ENCODE results near the gene CCL26. TPM values are rescaled to one million over a fixed set of nuclear protein-coding genes. Genes with fewer than 3 reads are reported as not detected.

CCL26 gene
- total and polyA plus RNA-seq, 2 of the 13 experiments (the other 11 are each of a cell fraction or from before 2014, with no cell fraction given) = 0.16 TPM; not detected in 1

DNA sequence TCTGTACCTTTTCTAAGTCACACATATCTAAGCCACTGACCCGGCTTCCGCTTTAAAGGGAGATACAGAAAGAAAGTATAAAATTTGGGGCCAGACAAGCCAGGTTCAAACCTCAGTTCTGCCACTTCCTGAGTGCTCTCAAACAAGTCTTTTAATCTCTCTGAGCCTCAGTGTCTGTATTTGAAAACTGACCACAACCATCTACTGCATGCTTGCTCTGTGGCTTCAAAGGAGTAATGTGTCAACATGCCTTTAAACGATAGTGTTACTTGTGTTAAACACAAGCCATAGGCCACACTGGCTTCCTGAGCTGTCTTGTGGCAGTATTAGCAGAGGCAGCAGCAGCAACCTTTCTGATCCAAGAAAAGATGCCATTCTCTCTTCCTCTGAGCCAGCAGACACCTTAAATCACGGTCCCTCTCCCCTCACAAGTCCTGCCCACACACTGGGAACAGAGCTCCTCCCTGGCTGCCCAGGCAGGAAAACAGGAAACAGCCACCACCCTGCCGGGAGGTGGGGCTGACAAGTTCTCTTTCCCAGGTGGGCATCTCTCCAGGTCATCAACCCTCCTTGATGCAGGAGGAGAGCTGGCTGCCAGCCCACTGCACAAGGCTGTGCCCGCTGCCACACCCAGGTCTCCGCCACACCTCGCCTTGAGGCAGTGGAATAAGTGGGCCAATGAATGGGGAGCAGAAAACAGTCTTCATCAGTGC is 44.0 kb downstream of the CCL26 start (continued):
- TF ChIP-seq, protein P1, sequence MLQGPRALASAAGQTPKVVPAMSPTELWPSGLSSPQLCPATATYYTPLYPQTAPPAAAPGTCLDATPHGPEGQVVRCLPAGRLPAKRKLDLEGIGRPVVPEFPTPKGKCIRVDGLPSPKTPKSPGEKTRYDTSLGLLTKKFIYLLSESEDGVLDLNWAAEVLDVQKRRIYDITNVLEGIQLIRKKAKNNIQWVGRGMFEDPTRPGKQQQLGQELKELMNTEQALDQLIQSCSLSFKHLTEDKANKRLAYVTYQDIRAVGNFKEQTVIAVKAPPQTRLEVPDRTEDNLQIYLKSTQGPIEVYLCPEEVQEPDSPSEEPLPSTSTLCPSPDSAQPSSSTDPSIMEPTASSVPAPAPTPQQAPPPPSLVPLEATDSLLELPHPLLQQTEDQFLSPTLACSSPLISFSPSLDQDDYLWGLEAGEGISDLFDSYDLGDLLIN (CRISPR knock-in tag; IDR thresholded peaks at IDR 0.05; ENCODE audit: borderline replicate concordance) = no peak
- TF ChIP-seq MIER3 (CRISPR knock-in tag; IDR thresholded peaks at IDR 0.05; ENCODE audit: borderline replicate concordance) (0 out of 2 replicates have a peak, but pooled peaks have one; percentile 45), ZNF557 (CRISPR knock-in tag; IDR thresholded peaks at IDR 0.05) (no peak), ZNF253 (CRISPR knock-in tag; IDR thresholded peaks at IDR 0.05; ENCODE audit: borderline replicate concordance) (peak; percentile 18; the same call in 1 of the 2 replicates), ZNF562 (CRISPR knock-in tag; IDR thresholded peaks at IDR 0.05; ENCODE audit: borderline replicate concordance) (no peak), MXD4 (CRISPR knock-in tag; IDR thresholded peaks at IDR 0.05) (0 out of 2 replicates have a peak, but pooled peaks have one; percentile 27), MXI1 (IDR thresholded peaks at IDR 0.05; ENCODE audit: borderline replicate concordance, low read depth, low read length) (no peak), ZNF331 (CRISPR knock-in tag; IDR thresholded peaks at IDR 0.05) (peak; percentile 59), NCOA1 (CRISPR knock-in tag; IDR thresholded peaks at IDR 0.05) (no peak), ZNF746 (CRISPR knock-in tag; IDR thresholded peaks at IDR 0.05) (no peak), ZNF234 (CRISPR knock-in tag; conservative IDR thresholded peaks at IDR 0.05) (no peak), REXO4 (CRISPR knock-in tag; IDR thresholded peaks at IDR 0.05; ENCODE audit: borderline replicate concordance) (no peak), SATB2 (CRISPR knock-in tag; IDR thresholded peaks at IDR 0.05) (no peak), ZNF12 (CRISPR knock-in tag; IDR thresholded peaks at IDR 0.05) (no peak), ZNF670 (CRISPR knock-in tag; IDR thresholded peaks at IDR 0.05; ENCODE audit: borderline replicate concordance) (no peak), ZNF772 (CRISPR knock-in tag; IDR thresholded peaks at IDR 0.05) (peak; percentile 45; the same call in 1 of the 2 replicates), HOXA9 (CRISPR knock-in tag; IDR thresholded peaks at IDR 0.05; ENCODE audit: borderline replicate concordance) (no peak), ZNF781 (CRISPR knock-in tag; IDR thresholded peaks at IDR 0.05; ENCODE audit: borderline replicate concordance, not compliant biosample characterization) (no peak), ZNF121 (CRISPR knock-in tag; IDR thresholded peaks at IDR 0.05) (no peak), YEATS2 (CRISPR knock-in tag; IDR thresholded peaks at IDR 0.05; ENCODE audit: borderline replicate concordance) (0 out of 2 replicates have a peak, but pooled peaks have one; percentile 27), CC2D1A (CRISPR knock-in tag; IDR thresholded peaks at IDR 0.05) (no peak)
- TF ChIP-seq, protein P2, sequence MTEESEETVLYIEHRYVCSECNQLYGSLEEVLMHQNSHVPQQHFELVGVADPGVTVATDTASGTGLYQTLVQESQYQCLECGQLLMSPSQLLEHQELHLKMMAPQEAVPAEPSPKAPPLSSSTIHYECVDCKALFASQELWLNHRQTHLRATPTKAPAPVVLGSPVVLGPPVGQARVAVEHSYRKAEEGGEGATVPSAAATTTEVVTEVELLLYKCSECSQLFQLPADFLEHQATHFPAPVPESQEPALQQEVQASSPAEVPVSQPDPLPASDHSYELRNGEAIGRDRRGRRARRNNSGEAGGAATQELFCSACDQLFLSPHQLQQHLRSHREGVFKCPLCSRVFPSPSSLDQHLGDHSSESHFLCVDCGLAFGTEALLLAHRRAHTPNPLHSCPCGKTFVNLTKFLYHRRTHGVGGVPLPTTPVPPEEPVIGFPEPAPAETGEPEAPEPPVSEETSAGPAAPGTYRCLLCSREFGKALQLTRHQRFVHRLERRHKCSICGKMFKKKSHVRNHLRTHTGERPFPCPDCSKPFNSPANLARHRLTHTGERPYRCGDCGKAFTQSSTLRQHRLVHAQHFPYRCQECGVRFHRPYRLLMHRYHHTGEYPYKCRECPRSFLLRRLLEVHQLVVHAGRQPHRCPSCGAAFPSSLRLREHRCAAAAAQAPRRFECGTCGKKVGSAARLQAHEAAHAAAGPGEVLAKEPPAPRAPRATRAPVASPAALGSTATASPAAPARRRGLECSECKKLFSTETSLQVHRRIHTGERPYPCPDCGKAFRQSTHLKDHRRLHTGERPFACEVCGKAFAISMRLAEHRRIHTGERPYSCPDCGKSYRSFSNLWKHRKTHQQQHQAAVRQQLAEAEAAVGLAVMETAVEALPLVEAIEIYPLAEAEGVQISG (CRISPR knock-in tag; IDR thresholded peaks at IDR 0.05) = peak; percentile 27; the same call in 1 of the 2 replicates
- TF ChIP-seq, protein P3, sequence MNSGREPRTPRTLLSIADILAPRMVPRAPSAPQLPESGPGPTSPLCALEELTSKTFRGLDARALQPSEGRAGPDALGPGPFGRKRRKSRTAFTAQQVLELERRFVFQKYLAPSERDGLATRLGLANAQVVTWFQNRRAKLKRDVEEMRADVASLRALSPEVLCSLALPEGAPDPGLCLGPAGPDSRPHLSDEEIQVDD (CRISPR knock-in tag; IDR thresholded peaks at IDR 0.05; ENCODE audit: borderline replicate concordance) = 0 out of 2 replicates have a peak, but pooled peaks have one; percentile 29
- TF ChIP-seq, protein P4, sequence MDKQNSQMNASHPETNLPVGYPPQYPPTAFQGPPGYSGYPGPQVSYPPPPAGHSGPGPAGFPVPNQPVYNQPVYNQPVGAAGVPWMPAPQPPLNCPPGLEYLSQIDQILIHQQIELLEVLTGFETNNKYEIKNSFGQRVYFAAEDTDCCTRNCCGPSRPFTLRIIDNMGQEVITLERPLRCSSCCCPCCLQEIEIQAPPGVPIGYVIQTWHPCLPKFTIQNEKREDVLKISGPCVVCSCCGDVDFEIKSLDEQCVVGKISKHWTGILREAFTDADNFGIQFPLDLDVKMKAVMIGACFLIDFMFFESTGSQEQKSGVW (CRISPR knock-in tag; IDR thresholded peaks at IDR 0.05; ENCODE audit: borderline replicate concordance) = no peak

All from HepG2 (cell line).